ENCODE data around the gene IGF2. TPM values are rescaled to one million over a fixed set of nuclear protein-coding genes. Genes with fewer than 3 reads are reported as not detected.

Gene IGF2
- total RNA-seq, 2 experiments from 2014 or later: not detected

DNA sequence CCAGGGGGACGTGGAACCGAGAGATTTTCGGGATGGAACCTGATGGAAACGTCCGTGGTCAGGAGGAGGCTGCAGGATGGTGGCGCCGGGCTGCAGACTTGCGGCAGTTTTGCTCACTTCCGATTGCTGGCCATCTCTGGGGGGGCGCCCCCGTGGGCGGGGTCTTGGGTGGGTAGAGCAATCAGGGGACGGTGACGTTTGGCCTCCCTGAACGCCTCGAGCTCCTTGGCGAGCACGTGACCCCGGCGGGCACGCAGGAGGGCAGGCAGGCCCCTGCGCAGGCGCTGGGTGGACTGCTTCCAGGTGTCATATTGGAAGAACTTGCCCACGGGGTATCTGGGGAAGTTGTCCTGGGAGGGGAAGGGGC is 6.3 kb downstream of the IGF2 start:
- H3K4me1 ChIP-seq (ENCODE audit: insufficient read depth, low read length): peaks cover 7% of the 10 kb centered on the region
- ATAC-seq (ENCODE audit: poor library complexity) (no peak), DNase-seq (no peak)
- H3K4me1 Mint-ChIP-seq (ENCODE audit: low read depth): no peaks in the 10 kb centered on the region
- ChIA-PET POLR2A (no interaction called here), CTCF (no interaction called here)
- no peaks in the 10 kb centered on the region for H3K36me3 ChIP-seq (ENCODE audit: insufficient read depth, low read length)
- intact Hi-C loops (cut with DNase I, micrococcal nuclease): no loop called here
- H3K27ac ChIP-seq (ENCODE audit: low read depth in 1 of 2, low read length in 2 of 2): no peak overlapping the region
- H3K9me3 Mint-ChIP-seq: no peaks in the 10 kb centered on the region
- no peak overlapping the region for H3K4me3 ChIP-seq (ENCODE audit: low read length)
- H3K27me3 Mint-ChIP-seq: peaks cover 54% of the 10 kb centered on the region
- TF ChIP-seq, protein P1, sequence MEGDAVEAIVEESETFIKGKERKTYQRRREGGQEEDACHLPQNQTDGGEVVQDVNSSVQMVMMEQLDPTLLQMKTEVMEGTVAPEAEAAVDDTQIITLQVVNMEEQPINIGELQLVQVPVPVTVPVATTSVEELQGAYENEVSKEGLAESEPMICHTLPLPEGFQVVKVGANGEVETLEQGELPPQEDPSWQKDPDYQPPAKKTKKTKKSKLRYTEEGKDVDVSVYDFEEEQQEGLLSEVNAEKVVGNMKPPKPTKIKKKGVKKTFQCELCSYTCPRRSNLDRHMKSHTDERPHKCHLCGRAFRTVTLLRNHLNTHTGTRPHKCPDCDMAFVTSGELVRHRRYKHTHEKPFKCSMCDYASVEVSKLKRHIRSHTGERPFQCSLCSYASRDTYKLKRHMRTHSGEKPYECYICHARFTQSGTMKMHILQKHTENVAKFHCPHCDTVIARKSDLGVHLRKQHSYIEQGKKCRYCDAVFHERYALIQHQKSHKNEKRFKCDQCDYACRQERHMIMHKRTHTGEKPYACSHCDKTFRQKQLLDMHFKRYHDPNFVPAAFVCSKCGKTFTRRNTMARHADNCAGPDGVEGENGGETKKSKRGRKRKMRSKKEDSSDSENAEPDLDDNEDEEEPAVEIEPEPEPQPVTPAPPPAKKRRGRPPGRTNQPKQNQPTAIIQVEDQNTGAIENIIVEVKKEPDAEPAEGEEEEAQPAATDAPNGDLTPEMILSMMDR (IDR thresholded peaks at IDR 0.05): no peak
- peaks cover 29 to 42% of the 10 kb centered on the region in 2 experiments for H3K27me3 ChIP-seq (ENCODE audit: control insufficient read depth in 1 of 2, insufficient read depth in 2 of 2, low read length in 2 of 2)
- H3K9me3 ChIP-seq (ENCODE audit: control insufficient read depth in 1 of 2, insufficient read depth in 1 of 2, low read length in 2 of 2): peaks cover 0 to 16% of the 10 kb centered on the region in 2 experiments
- no peaks in the 10 kb centered on the region for H3K36me3 Mint-ChIP-seq (ENCODE audit: low read depth)
- no peak overlapping the region for H3K4me3 Mint-ChIP-seq
- no peak overlapping the region for H3K27ac Mint-ChIP-seq

DNA sequence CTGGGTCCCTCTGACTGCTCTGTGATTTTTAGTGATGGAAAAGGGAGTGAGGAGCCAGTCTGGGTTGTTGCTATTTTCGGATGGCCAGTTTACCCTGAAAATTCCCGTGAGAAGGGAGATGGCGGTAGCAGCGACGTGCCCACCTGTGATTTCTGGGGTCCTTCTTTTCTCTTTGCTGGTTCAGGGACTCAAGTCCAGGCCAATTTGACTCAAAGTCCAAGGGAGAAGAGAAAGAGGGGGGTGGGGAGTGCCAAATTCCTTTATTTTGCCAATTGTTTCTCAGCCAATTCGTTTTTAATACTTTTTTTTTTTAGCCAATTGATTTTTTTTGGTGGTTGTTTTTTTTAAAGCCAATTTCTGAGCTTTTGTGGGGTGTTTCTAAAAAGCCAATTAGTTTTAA is 6.9 kb downstream of the IGF2 start:
- ChIA-PET CTCF (no interaction called here), POLR2A (no interaction called here)
- Histone ChIP-seq H3K27ac (ENCODE audit: low read depth in 1 of 2, low read length in 2 of 2) (no peak overlapping the region), H3K4me1 (ENCODE audit: insufficient read depth, low read length) (peaks cover 1% of the 10 kb centered on the region), H3K36me3 (ENCODE audit: insufficient read depth, low read length) (no peaks in the 10 kb centered on the region), H3K4me3 (ENCODE audit: low read length) (no peak overlapping the region), H3K27me3 (ENCODE audit: control insufficient read depth in 1 of 2, insufficient read depth in 2 of 2, low read length in 2 of 2) (peaks cover 23 to 36% of the 10 kb centered on the region in 2 experiments), H3K9me3 (ENCODE audit: control insufficient read depth in 1 of 2, insufficient read depth in 1 of 2, low read length in 2 of 2) (peaks cover 0 to 16% of the 10 kb centered on the region in 2 experiments)
- intact Hi-C loops (cut with DNase I, micrococcal nuclease): no loop called here
- no peak for ATAC-seq (ENCODE audit: poor library complexity)
- DNase-seq: no peak
- Mint-ChIP-seq H3K4me3 (no peak overlapping the region), H3K4me1 (ENCODE audit: low read depth) (no peaks in the 10 kb centered on the region), H3K36me3 (ENCODE audit: low read depth) (no peaks in the 10 kb centered on the region), H3K27me3 (peaks cover 51% of the 10 kb centered on the region), H3K27ac (no peak overlapping the region), H3K9me3 (no peaks in the 10 kb centered on the region)
- TF ChIP-seq, protein P1 (IDR thresholded peaks at IDR 0.05): no peak

DNA sequence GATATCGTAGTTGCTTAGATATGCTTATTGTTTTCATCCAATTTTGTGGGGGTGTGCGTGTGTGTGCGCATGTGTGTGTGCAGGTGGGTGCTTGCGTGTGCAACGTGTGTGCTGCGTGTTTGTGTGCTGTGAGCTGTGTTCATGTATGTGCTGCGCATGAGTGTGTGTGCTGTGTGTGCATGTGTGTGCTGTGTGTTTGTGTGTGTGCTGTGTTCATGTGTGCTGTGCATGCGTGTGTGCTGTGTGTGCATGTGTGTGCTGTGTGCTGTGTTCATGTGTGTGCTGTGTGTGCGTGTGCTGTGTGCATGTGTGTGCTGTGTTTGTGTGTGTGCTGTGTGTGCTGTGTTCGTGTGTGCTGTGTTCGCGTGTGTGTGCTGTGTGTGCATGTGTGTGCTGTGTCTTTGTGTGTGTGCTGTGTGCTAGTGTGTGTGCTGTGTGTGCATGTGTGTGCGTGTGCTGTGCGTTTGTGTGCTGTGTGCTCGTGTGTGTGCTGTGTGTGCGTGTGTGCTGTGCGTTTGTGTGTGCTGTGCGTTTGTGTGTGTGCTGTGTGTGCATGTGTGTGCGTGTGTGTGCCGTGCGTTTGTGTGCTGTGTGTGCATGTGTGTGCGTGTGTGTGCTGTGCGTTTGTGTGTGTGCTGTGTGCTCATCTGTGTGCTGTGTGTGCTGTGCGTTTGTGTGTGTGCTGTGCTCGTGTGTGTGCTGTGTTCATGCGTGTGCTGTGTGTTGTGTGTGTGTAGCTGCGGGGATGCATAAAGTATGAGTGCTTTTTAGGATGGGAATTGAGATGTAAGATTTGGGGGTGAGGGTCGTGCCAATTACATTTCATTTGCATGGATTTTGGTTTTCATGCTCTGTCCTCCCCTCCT is 7.6 kb downstream of the IGF2 start:
- peaks cover 46% of the 10 kb centered on the region for H3K27me3 Mint-ChIP-seq
- no peaks in the 10 kb centered on the region for H3K36me3 Mint-ChIP-seq (ENCODE audit: low read depth)
- no peaks in the 10 kb centered on the region for H3K4me1 Mint-ChIP-seq (ENCODE audit: low read depth)
- POLR2A ChIA-PET: no interaction called here
- Histone ChIP-seq H3K4me3 (ENCODE audit: low read length) (no peak overlapping the region), H3K27ac (ENCODE audit: low read depth in 1 of 2, low read length in 2 of 2) (no peak overlapping the region), H3K4me1 (ENCODE audit: insufficient read depth, low read length) (no peaks in the 10 kb centered on the region), H3K27me3 (ENCODE audit: control insufficient read depth in 1 of 2, insufficient read depth in 2 of 2, low read length in 2 of 2) (peaks cover 17 to 30% of the 10 kb centered on the region in 2 experiments), H3K9me3 (ENCODE audit: control insufficient read depth in 1 of 2, insufficient read depth in 1 of 2, low read length in 2 of 2) (peaks cover 0 to 16% of the 10 kb centered on the region in 2 experiments), H3K36me3 (ENCODE audit: insufficient read depth, low read length) (no peaks in the 10 kb centered on the region)
- intact Hi-C loops (cut with DNase I, micrococcal nuclease): no loop called here
- no peaks in the 10 kb centered on the region for H3K9me3 Mint-ChIP-seq
- no peak overlapping the region for H3K27ac Mint-ChIP-seq
- CTCF ChIA-PET: no interaction called here
- ATAC-seq (ENCODE audit: poor library complexity): no peak
- no peak overlapping the region for H3K4me3 Mint-ChIP-seq
- TF ChIP-seq, protein P1 (IDR thresholded peaks at IDR 0.05): no peak
- DNase-seq: no peak
